Endothelial cell (in vitro differentiated cells): ENCODE measurements around the gene DCTN4. TPM values are rescaled to one million over a fixed set of nuclear protein-coding genes. Genes with fewer than 3 reads are reported as not detected.
A peak's percentile ranks its signal among the peaks of the same experiment; 100 is the strongest.

ENCODE experiments used
- DNase-seq: peaks from one replicate; pipeline ENCODE4 v3.0.0; 2021; ENCODE audit warnings: low spot score
- H3K27ac Mint-ChIP-seq: one replicate; pipeline ENCODE4 v1.8.0; 2021; ENCODE audit warnings: mixed read lengths, inconsistent platforms; ENCODE audit not compliant: unreplicated experiment
- H3K27me3 Mint-ChIP-seq: one replicate; pipeline ENCODE4 v1.8.0; 2021; ENCODE audit warnings: mild to moderate bottlenecking, moderate library complexity, mixed read lengths, inconsistent platforms; ENCODE audit not compliant: unreplicated experiment
- H3K36me3 Mint-ChIP-seq: one replicate; pipeline ENCODE4 v1.8.0; 2021; ENCODE audit warnings: mild to moderate bottlenecking, low read depth, mixed read lengths, inconsistent platforms; ENCODE audit not compliant: unreplicated experiment
- H3K4me1 Mint-ChIP-seq: one replicate; pipeline ENCODE4 v1.8.0; 2021; ENCODE audit warnings: mild to moderate bottlenecking, mixed read lengths, inconsistent platforms; ENCODE audit not compliant: unreplicated experiment
- H3K4me3 Mint-ChIP-seq: one replicate; pipeline ENCODE4 v1.8.0; 2021; ENCODE audit warnings: mild to moderate bottlenecking, mixed read lengths, inconsistent platforms; ENCODE audit not compliant: unreplicated experiment
- H3K9me3 Mint-ChIP-seq: one replicate; pipeline ENCODE4 v1.8.0; 2021; ENCODE audit warnings: mixed read lengths, inconsistent platforms; ENCODE audit not compliant: unreplicated experiment
- CTCF ChIP-seq: fragments of 200-600 bp; sonication (generic); IDR thresholded peaks from one replicate; pipeline ENCODE4 v1.5.0; 2021; ENCODE audit warnings: antibody characterized with exemption; ENCODE audit not compliant: unreplicated experiment
- total RNA-seq: library from RNA; stranded (reverse); fragmentation: NEBNext Ultra II Directional; extraction: Animal tissue kit (Norgen Biotek cat#: 25700); gene quantifications from one replicate; pipeline ENCODE4 v1.2.1, GENCODE V29; 2021; ENCODE audit not compliant: unreplicated experiment

Gene DCTN4
- total RNA-seq, 1 donor from 2014 or later, result 50.3 TPM

- no peak overlapping the region for H3K27ac Mint-ChIP-seq
- no peaks in the 10 kb centered on the region for H3K9me3 Mint-ChIP-seq
- TF ChIP-seq CTCF, result no peak
- no peaks in the 10 kb centered on the region for H3K27me3 Mint-ChIP-seq
- H3K36me3 Mint-ChIP-seq, result peaks cover 28% of the 10 kb centered on the region
- no peak for DNase-seq
- no peaks in the 10 kb centered on the region for H3K4me1 Mint-ChIP-seq
- no peak overlapping the region for H3K4me3 Mint-ChIP-seq
Observed at GRCh38 chr5:150723845-150724244, 35.0 kb downstream of the DCTN4 start.

GRCh38 chr5:150710165-150710564 is 48.7 kb downstream of the DCTN4 start:
- Mint-ChIP-seq H3K4me1 (peaks cover 17% of the 10 kb centered on the region), H3K36me3 (peaks cover 18% of the 10 kb centered on the region), H3K4me3 (no peak overlapping the region), H3K9me3 (no peaks in the 10 kb centered on the region), H3K27me3 (no peaks in the 10 kb centered on the region), H3K27ac (no peak overlapping the region)
- no peak for TF ChIP-seq CTCF
- no peak for DNase-seq

GRCh38 chr5:150706776-150707390 is 51.9 kb downstream of the DCTN4 start:
- H3K36me3 Mint-ChIP-seq, result peaks cover 18% of the 10 kb centered on the region
- no peaks in the 10 kb centered on the region for H3K9me3 Mint-ChIP-seq
- DNase-seq, result no peak
- peak overlapping the region; percentile 77 for H3K27ac Mint-ChIP-seq
- H3K4me1 Mint-ChIP-seq, result peaks cover 17% of the 10 kb centered on the region
- no peaks in the 10 kb centered on the region for H3K27me3 Mint-ChIP-seq
- peak overlapping the region; percentile 37 for H3K4me3 Mint-ChIP-seq
- no peak for TF ChIP-seq CTCF

- Mint-ChIP-seq H3K27ac (no peak overlapping the region), H3K4me1 (peaks cover 17% of the 10 kb centered on the region)
Observed at GRCh38 chr5:150703762-150704161, 55.1 kb downstream of the DCTN4 start.

More at GRCh38 chr5:150703762-150704161, 55.1 kb downstream of the DCTN4 start:
- TF ChIP-seq CTCF, result no peak
- H3K4me3 Mint-ChIP-seq, result no peak overlapping the region
- H3K36me3 Mint-ChIP-seq, result peaks cover 14% of the 10 kb centered on the region
- DNase-seq, result no peak
- no peaks in the 10 kb centered on the region for H3K27me3 Mint-ChIP-seq
- H3K9me3 Mint-ChIP-seq, result no peaks in the 10 kb centered on the region
